Right lobe of liver (tissue), 4 donors: ENCODE data around the gene ZNF566.

Experiments used
- CTCF ChIP-seq, 4 donors: fragments of 200-600 bp in 3 of 4; fragments of 450-650 bp in 1 of 4; IDR thresholded peaks; one replicate each; pipeline versions ENCODE4 v1.5.1 to v1.8.0; 2016 to 2022; ENCODE audit warnings: antibody characterized with exemption in 4 of 4, mild to moderate bottlenecking in 2 of 4
- POLR2A ChIP-seq: fragments of 450-650 bp; IDR thresholded peaks from one replicate; pipeline ENCODE4 v1.6.1; 2017; ENCODE audit warnings: antibody characterized with exemption, mild to moderate bottlenecking
- donor health status: DM: no; HTN: no; CAD: no.
- donor health status: DM: no; HTN: no; CAD: no.
- donor health status: DM: no; HTN: yes; CAD: no.

- TF ChIP-seq POLR2A (no peak), CTCF (IDR thresholded peaks at IDR 0.05) (no peak)
Measured at GRCh38 chr19:36527341-36527740, 38.0 kb upstream of the ZNF566 start.
